Kidney (tissue), 14 donors: Measurements from ENCODE around the gene MICAL2. TPM values are rescaled to one million over a fixed set of nuclear protein-coding genes. Genes with fewer than 3 reads are reported as not detected.

ENCODE experiments used
- DNase-seq, 5 donors: peaks; one replicate each; pipeline ENCODE4 v3.0.0-alpha.2; 2013 to 2020
- FAIRE-seq: peaks from 2 replicates; lab custom pipeline; 2012; peaks lifted over from hg19 to GRCh38; lab: Jason Lieb, UNC
- H3K27ac ChIP-seq, 2 donors: one replicate each; pipeline ENCODE4 v1.7.0; 2013; ENCODE audit warnings: low read depth in 2 of 2, low read length in 2 of 2, inconsistent platforms in 1 of 2
- H3K27me3 ChIP-seq: one replicate; pipeline ENCODE4 v1.7.1; 2013; ENCODE audit warnings: low read length, inconsistent platforms; ENCODE audit not compliant: control insufficient read depth, insufficient read depth
- H3K36me3 ChIP-seq, 3 donors: one replicate each; pipeline versions ENCODE4 v1.7.0 to v1.7.1; 2013; ENCODE audit warnings: low read length in 3 of 3, control low read depth in 1 of 3, inconsistent platforms in 1 of 3; ENCODE audit not compliant: insufficient read depth in 3 of 3, control insufficient read depth in 2 of 3
- H3K4me1 ChIP-seq, 3 donors: one replicate each; pipeline versions ENCODE4 v1.7.0 to v1.7.1; 2013; ENCODE audit warnings: low read length in 3 of 3, inconsistent platforms in 1 of 3, low read depth in 1 of 3; ENCODE audit not compliant: control insufficient read depth in 2 of 3, insufficient read depth in 2 of 3
- H3K4me3 ChIP-seq, 3 donors: one replicate each; pipeline versions ENCODE4 v1.7.0 to v1.8.1; 2013; ENCODE audit warnings: low read length in 3 of 3, control low read depth in 1 of 3, inconsistent platforms in 1 of 3
- H3K9ac ChIP-seq, 3 donors: one replicate each; pipeline versions ENCODE4 v1.7.0 to v1.7.1; 2013; ENCODE audit warnings: low read length in 3 of 3, control low read depth in 1 of 3, inconsistent platforms in 1 of 3
- H3K9me3 ChIP-seq, 3 donors: one replicate each; pipeline versions ENCODE4 v1.7.0 to v1.7.1; 2013; ENCODE audit warnings: low read length in 3 of 3, control low read depth in 1 of 3, inconsistent platforms in 1 of 3; ENCODE audit not compliant: control insufficient read depth in 2 of 3, insufficient read depth in 1 of 3
- intact Hi-C: fragments of 100-400 bp; cut with DNase I; formaldehyde crosslinking; loops from one replicate; pipeline ENCODE4 v1.11.1; 2022
- polyA plus RNA-seq: library from polyadenylated mRNA; stranded (reverse); fragments of 350-450 nt; fragmentation: Illumina TruSeq; extraction: RNeasy Lipid Tissue Mini Kit (QIAGEN cat#74804); gene quantifications from one replicate; pipeline ENCODE4 v1.2.3, GENCODE V29; 2014; ENCODE audit warnings: low read depth, low replicate concordance; ENCODE audit not compliant: insufficient read depth
- total RNA-seq: library from RNA; stranded (reverse); fragmentation: NEBNext Ultra II Directional; extraction: Animal tissue kit (Norgen Biotek cat#: 25700); gene quantifications from one replicate; pipeline ENCODE4 v1.2.1, GENCODE V29; 2021
- TF ChIP-seq, protein P1 (sequence below): IDR thresholded peaks from 3 replicates; pipeline ENCODE4 v1.5.1; 2012; ENCODE audit warnings: mild to moderate bottlenecking, moderate library complexity, borderline replicate concordance; ENCODE audit not compliant: insufficient read depth; ENCODE audit errors: extremely low read depth
- donor health status: control.
- donor health status: control.
- donor health status: control.
- donor health status: control.
- donor health status: control.
- donor health status: DM: yes; HTN: yes; CAD: no.
- donor health status: Normal renal cell carcinoma (clear cell type).

The MICAL2 gene
- total and polyA plus RNA-seq, 2 donors from 2014 or later: 7.8 to 64.5 TPM

DNA sequence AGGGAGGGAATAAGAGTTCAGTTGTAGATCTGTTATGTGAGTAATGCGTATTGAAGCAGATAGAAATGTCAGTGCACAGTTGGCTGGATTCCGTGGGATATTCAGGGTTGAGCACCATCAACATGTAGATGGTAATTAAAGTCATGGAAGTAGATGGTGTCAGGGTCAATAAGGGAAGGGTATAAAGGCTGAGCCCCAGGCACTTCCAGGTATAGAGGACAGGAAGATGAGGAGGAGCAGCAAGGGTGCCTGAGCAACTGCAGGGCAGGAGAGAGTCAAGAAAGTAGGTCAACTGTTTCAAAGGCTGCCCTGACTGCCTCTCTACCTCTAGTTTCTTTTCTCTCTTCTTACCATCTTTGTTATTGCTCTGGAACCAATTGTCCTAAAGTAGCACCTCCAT is 85.9 kb downstream of the MICAL2 start:
- no peak overlapping the region for H3K9ac ChIP-seq
- peaks cover 0 to 9% (median 0%) of the 10 kb centered on the region in 3 donors for H3K4me1 ChIP-seq
- no peak for DNase-seq
- intact Hi-C loops: no loop called here
- no peak overlapping the region for H3K27ac ChIP-seq
- no peak overlapping the region for H3K4me3 ChIP-seq
- TF ChIP-seq, protein P1, sequence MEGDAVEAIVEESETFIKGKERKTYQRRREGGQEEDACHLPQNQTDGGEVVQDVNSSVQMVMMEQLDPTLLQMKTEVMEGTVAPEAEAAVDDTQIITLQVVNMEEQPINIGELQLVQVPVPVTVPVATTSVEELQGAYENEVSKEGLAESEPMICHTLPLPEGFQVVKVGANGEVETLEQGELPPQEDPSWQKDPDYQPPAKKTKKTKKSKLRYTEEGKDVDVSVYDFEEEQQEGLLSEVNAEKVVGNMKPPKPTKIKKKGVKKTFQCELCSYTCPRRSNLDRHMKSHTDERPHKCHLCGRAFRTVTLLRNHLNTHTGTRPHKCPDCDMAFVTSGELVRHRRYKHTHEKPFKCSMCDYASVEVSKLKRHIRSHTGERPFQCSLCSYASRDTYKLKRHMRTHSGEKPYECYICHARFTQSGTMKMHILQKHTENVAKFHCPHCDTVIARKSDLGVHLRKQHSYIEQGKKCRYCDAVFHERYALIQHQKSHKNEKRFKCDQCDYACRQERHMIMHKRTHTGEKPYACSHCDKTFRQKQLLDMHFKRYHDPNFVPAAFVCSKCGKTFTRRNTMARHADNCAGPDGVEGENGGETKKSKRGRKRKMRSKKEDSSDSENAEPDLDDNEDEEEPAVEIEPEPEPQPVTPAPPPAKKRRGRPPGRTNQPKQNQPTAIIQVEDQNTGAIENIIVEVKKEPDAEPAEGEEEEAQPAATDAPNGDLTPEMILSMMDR: no peak
- no peaks in the 10 kb centered on the region for H3K9me3 ChIP-seq
- H3K36me3 ChIP-seq: no peaks in the 10 kb centered on the region
- FAIRE-seq: no peak
- no peaks in the 10 kb centered on the region for H3K27me3 ChIP-seq

DNA sequence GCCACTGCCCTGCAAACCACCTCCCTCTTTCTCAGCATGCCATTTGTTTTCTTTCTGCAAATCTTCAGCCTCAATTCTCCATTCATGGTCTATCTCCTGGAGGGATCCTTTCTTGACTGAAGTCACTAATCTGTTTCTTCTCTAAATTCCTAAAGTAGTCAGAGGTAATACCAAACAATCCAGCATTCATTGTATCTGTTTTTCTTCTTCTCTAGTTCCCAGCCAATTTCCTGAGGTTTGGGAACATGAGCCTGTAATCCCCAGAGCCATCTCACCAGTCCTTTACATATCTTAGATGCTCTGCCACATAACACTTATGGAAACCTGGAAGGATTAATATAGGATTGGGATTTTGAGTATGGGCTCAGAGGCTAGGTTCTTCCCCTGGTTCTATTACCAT is 86.5 kb downstream of the MICAL2 start:
- H3K27ac ChIP-seq: no peak overlapping the region
- intact Hi-C loops: no loop called here

DNA sequence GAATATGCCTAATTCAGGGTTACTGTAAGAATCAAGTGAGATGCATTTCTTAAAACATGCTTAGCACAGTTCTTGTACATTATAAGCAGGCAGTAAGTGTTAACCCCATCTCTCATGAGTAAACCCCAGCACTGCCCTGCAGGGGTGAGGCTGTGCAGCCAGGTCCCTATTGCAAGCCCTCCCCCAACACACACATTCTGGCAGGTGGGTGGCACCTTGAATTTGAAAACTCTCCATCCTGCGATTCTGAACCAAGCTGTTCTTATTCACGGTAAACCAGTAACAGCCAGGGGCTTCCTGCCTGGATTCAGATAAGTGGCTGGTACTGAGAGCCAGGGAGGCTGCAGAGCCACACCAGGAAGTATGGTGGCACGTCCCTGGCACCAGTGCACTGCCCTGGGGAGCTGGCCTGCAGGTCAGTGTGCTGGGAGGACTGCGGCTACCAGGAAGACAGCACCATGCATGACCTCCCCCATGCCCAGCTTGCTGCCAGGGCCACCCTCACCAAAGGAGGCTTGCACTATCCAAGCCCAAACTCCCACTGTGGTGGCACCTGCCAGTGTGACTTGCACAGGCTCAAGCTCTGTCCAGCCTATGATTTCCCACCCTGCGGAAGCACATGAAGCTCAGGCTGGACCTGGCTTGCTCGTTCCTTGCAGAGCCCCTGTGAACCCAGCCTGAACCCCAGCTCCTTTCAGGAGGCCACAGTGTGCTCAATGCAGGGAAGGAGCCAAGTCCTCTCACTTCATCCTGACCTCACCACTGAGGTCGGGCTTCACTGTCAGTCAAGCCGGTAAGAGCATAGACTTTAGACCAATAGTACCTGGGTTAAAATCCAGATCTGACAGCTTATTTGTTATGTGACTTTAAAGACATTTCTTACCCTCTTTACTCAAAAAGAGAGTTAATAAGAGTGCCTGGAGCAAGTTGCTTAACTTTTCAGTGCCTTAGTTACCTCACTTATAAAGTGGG is 88.1 kb downstream of the MICAL2 start:
- FAIRE-seq: no peak
- TF ChIP-seq, protein P1: no peak
- intact Hi-C loops: no loop called here
- no peaks in the 10 kb centered on the region for H3K9me3 ChIP-seq
- H3K27ac ChIP-seq: no peak overlapping the region
- H3K36me3 ChIP-seq: no peaks in the 10 kb centered on the region
- H3K4me3 ChIP-seq: no peak overlapping the region
- no peaks in the 10 kb centered on the region for H3K27me3 ChIP-seq
- no peak overlapping the region for H3K9ac ChIP-seq
- peaks cover 0 to 9% (median 0%) of the 10 kb centered on the region in 3 donors for H3K4me1 ChIP-seq
- no peak for DNase-seq

More for the DNA sequence above, 86.5 kb downstream of the MICAL2 start:
- FAIRE-seq: no peak
- no peak overlapping the region for H3K9ac ChIP-seq
- no peaks in the 10 kb centered on the region for H3K9me3 ChIP-seq
- no peaks in the 10 kb centered on the region for H3K27me3 ChIP-seq
- H3K36me3 ChIP-seq: no peaks in the 10 kb centered on the region
- DNase-seq: no peak
- TF ChIP-seq, protein P1: no peak
- H3K4me1 ChIP-seq: peaks cover 0 to 9% (median 0%) of the 10 kb centered on the region in 3 donors
- no peak overlapping the region for H3K4me3 ChIP-seq
